Vagina (tissue), 2 donors: ENCODE data around the gene BLCAP.

Source experiments
- POLR2A ChIP-seq, 2 donors: fragments of 450-650 bp; IDR thresholded peaks; one replicate each; pipeline ENCODE4 v1.6.1; 2017; ENCODE audit warnings: antibody characterized with exemption in 2 of 2, mild to moderate bottlenecking in 2 of 2, moderate library complexity in 2 of 2
- POLR2AphosphoS5 ChIP-seq, 2 donors: sonication (generic); formaldehyde crosslinking; IDR thresholded peaks; one replicate each; pipeline ENCODE4 v1.9.0; 2017; ENCODE audit warnings: antibody characterized with exemption in 2 of 2, mild to moderate bottlenecking in 2 of 2, low read depth in 1 of 2; ENCODE audit not compliant: insufficient read depth in 1 of 2
- TF ChIP-seq, protein P1 (sequence below), 3 experiments: fragments of 450-650 bp in 2 of 3; fragments of 200-600 bp in 1 of 3; sonication (generic) in 1 of 3; IDR thresholded peaks; one replicate each; pipeline ENCODE4 v1.5.1; 2017 to 2019; ENCODE audit warnings: antibody characterized with exemption in 3 of 3, mild to moderate bottlenecking in 2 of 3, moderate library complexity in 2 of 3

DNA sequence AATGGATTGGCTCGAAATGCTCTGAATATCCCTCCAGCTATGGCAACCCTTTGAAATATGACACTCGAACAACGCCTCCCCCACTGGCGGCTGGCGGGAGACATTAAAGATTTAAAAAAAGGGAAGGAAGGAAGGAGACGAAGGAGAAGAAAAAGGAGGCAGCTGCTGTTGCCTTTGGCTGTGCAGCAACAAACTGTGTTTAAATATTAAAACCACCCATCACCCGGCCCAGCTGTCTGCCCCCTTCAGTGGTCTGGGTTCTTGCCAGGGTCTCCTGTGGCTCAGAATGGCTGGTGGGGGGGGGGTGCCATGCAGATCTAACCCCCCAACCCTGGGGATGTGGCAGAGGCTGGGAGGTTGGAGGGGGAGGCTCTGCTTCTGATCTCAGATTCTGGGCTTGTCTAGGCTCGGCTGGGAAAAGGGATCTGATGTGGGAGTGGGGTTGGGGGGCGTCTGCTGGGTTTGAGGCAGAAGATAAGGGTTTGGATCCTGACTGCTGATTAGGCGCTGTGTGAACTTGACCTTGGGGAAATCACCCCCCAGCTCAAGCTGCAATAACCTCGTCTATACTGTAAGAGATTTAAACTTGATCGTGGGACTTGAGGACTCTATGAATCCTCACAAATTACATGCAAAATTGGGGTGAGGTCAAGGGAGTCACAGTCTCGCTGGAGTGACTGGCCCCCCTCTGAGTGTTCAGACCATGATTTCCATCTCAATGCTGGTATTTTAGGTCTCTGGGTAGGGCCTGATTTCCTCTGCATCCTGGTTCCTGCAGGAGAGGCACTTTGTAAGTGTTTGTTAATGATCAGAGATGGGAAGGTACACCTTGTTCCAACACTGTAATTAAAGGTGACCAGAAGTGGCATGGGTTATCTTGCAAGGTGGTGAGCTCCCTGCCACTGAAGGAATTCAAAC, 40.3 kb upstream of the BLCAP start:
- TF ChIP-seq, protein P1, sequence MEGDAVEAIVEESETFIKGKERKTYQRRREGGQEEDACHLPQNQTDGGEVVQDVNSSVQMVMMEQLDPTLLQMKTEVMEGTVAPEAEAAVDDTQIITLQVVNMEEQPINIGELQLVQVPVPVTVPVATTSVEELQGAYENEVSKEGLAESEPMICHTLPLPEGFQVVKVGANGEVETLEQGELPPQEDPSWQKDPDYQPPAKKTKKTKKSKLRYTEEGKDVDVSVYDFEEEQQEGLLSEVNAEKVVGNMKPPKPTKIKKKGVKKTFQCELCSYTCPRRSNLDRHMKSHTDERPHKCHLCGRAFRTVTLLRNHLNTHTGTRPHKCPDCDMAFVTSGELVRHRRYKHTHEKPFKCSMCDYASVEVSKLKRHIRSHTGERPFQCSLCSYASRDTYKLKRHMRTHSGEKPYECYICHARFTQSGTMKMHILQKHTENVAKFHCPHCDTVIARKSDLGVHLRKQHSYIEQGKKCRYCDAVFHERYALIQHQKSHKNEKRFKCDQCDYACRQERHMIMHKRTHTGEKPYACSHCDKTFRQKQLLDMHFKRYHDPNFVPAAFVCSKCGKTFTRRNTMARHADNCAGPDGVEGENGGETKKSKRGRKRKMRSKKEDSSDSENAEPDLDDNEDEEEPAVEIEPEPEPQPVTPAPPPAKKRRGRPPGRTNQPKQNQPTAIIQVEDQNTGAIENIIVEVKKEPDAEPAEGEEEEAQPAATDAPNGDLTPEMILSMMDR (IDR thresholded peaks at IDR 0.05), result no peak
- TF ChIP-seq POLR2A (IDR thresholded peaks at IDR 0.05), result no peak
- TF ChIP-seq POLR2AphosphoS5 (IDR thresholded peaks at IDR 0.05; ENCODE audit: insufficient read depth in 1 of 2, low read depth in 1 of 2), result no peak
